ENCODE results near the gene PLEKHG1.

- no peak for TF ChIP-seq CTCF (conservative IDR thresholded peaks at IDR 0.05; ENCODE audit: low read depth, low read length)
- TF ChIP-seq EZH2 (IDR thresholded peaks at IDR 0.05; ENCODE audit: borderline replicate concordance, low read depth, low read length, poor library complexity, severe bottlenecking): no peak
Observed at GRCh38 chr6:150598401-150598800, 1.3 kb upstream of the PLEKHG1 start.
